ENCODE measurements around the gene WDR20. TPM values are rescaled to one million over a fixed set of nuclear protein-coding genes. Genes with fewer than 3 reads are reported as not detected.
A peak's percentile ranks its signal among the peaks of the same experiment; 100 is the strongest.

The WDR20 gene
- total and polyA plus RNA-seq, 10 of the 15 experiments (the other 5 are each of a cell fraction or from before 2014, with no cell fraction given), result 9.1 to 25.9 (median 18.4) TPM

DNA sequence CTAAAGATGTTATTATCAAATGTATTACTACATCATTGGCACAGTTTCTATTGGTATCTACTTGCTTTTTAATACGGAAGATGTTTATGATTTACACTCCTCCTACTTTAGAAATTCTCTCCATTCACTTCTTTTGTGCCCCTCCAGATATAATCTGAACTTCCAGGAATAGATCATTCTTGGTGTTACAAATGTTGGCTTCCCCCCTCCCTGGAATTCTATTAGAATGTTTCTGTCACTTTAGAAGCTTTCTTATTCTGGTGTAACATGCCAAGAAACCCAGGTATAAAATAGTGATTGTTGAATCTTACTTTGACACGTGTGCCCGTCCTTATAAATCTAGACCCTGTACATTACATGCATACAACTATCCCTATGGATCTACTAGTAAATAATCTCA lies 1.2 kb upstream of the WDR20 start:
- BruUV-seq (replicated peaks), result TSS peak; percentile 86
- in situ Hi-C loops (cut with MboI), result no loop called here
- Histone ChIP-seq H3K27me3 (replicated peaks in 1 of 2; ENCODE audit: control insufficient read depth in 2 of 2, insufficient read depth in 2 of 2, low read length in 1 of 2) (no peaks in the 10 kb centered on the region), H3K79me2 (ENCODE audit: control insufficient read depth, insufficient read depth, low read length) (peaks cover 37% of the 10 kb centered on the region), H3K4me2 (ENCODE audit: control insufficient read depth, insufficient read depth) (peak overlapping the region; percentile 87), H3K4me3 (peak overlapping the region; percentile 90), H3K36me3 (ENCODE audit: control insufficient read depth in 2 of 2, insufficient read depth in 2 of 2, low read length in 1 of 2) (no peaks in the 10 kb centered on the region; a peak in 1 of 4 replicates), H3K9ac (ENCODE audit: control insufficient read depth, insufficient read depth, low read length) (peak overlapping the region; percentile 77), H3K27ac (ENCODE audit: control insufficient read depth, insufficient read depth) (peak overlapping the region; percentile 63; the same call in 1 of the 2 replicates), H2AFZ (ENCODE audit: control insufficient read depth, low read depth, low read length) (peak overlapping the region; percentile 99), H4K20me1 (ENCODE audit: control insufficient read depth, insufficient read depth) (no peaks in the 10 kb centered on the region; the same call in 1 of the 2 replicates), H3K9me3 (replicated peaks; ENCODE audit: control insufficient read depth, insufficient read depth, low read length) (no peaks in the 10 kb centered on the region), H3K4me1 (ENCODE audit: control insufficient read depth, insufficient read depth, low read length) (peaks cover 6% of the 10 kb centered on the region; the same call in 1 of the 2 replicates)
- no peak for DNase-seq (ENCODE audit: low read depth, low spot score)
- ChIA-PET CTCF (interaction anchor here (0.9 to 1.4 kb wide), 7 partner anchors 10 to 147 kb away, joined by 3 to 5 read pairs (median 3); no protein-coding TSS in a partner anchor), RAD21 (ENCODE audit: unreplicated experiment) (interaction anchor here (1.1 to 1.9 kb wide), 3 partner anchors 13 to 175 kb away, joined by 3 to 8 read pairs (median 3); partner anchors contain the start of gene MOK), SMC1A (ENCODE audit: uncharacterized antibody, unreplicated experiment) (interaction anchor here (0.9 to 1.0 kb wide), 3 partner anchors 13 to 179 kb away, joined by 4 read pairs; partner anchors contain the start of gene MOK), POLR2A (interaction anchor here (0.6 to 1.7 kb wide), 3 partner anchors 15 to 217 kb away, joined by 4 to 7 read pairs (median 6); no protein-coding TSS in a partner anchor)
- no peak for FAIRE-seq
- intact Hi-C loops (cut with micrococcal nuclease; ENCODE audit: unreplicated experiment), result no loop called here
- ATAC-seq, result no peak
- WGBS (ENCODE audit: insufficient coverage, insufficient replicate concordance, low lambda C conversion rate, missing lambda C conversion rate), result 33% methylated on average over 3 of the region's 3 CpGs
- no peak for TF ChIP-seq HDAC2 (IDR thresholded peaks at IDR 0.05)
- TF ChIP-seq, protein P1, sequence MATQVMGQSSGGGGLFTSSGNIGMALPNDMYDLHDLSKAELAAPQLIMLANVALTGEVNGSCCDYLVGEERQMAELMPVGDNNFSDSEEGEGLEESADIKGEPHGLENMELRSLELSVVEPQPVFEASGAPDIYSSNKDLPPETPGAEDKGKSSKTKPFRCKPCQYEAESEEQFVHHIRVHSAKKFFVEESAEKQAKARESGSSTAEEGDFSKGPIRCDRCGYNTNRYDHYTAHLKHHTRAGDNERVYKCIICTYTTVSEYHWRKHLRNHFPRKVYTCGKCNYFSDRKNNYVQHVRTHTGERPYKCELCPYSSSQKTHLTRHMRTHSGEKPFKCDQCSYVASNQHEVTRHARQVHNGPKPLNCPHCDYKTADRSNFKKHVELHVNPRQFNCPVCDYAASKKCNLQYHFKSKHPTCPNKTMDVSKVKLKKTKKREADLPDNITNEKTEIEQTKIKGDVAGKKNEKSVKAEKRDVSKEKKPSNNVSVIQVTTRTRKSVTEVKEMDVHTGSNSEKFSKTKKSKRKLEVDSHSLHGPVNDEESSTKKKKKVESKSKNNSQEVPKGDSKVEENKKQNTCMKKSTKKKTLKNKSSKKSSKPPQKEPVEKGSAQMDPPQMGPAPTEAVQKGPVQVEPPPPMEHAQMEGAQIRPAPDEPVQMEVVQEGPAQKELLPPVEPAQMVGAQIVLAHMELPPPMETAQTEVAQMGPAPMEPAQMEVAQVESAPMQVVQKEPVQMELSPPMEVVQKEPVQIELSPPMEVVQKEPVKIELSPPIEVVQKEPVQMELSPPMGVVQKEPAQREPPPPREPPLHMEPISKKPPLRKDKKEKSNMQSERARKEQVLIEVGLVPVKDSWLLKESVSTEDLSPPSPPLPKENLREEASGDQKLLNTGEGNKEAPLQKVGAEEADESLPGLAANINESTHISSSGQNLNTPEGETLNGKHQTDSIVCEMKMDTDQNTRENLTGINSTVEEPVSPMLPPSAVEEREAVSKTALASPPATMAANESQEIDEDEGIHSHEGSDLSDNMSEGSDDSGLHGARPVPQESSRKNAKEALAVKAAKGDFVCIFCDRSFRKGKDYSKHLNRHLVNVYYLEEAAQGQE (IDR thresholded peaks at IDR 0.05; ENCODE audit: low read depth, low read length), result no peak
- no peak for TF ChIP-seq DPF2 (IDR thresholded peaks at IDR 0.05)
- no peak for TF ChIP-seq STAT1 (conservative IDR thresholded peaks at IDR 0.05)
- TF ChIP-seq, protein P2, sequence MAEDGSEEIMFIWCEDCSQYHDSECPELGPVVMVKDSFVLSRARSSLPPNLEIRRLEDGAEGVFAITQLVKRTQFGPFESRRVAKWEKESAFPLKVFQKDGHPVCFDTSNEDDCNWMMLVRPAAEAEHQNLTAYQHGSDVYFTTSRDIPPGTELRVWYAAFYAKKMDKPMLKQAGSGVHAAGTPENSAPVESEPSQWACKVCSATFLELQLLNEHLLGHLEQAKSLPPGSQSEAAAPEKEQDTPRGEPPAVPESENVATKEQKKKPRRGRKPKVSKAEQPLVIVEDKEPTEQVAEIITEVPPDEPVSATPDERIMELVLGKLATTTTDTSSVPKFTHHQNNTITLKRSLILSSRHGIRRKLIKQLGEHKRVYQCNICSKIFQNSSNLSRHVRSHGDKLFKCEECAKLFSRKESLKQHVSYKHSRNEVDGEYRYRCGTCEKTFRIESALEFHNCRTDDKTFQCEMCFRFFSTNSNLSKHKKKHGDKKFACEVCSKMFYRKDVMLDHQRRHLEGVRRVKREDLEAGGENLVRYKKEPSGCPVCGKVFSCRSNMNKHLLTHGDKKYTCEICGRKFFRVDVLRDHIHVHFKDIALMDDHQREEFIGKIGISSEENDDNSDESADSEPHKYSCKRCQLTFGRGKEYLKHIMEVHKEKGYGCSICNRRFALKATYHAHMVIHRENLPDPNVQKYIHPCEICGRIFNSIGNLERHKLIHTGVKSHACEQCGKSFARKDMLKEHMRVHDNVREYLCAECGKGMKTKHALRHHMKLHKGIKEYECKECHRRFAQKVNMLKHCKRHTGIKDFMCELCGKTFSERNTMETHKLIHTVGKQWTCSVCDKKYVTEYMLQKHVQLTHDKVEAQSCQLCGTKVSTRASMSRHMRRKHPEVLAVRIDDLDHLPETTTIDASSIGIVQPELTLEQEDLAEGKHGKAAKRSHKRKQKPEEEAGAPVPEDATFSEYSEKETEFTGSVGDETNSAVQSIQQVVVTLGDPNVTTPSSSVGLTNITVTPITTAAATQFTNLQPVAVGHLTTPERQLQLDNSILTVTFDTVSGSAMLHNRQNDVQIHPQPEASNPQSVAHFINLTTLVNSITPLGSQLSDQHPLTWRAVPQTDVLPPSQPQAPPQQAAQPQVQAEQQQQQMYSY (CRISPR knock-in tag; IDR thresholded peaks at IDR 0.05), result no peak
- no peak for TF ChIP-seq GATAD2B (conservative IDR thresholded peaks at IDR 0.05; ENCODE audit: low read depth)
- no peak for TF ChIP-seq KLF5 (IDR thresholded peaks at IDR 0.05; ENCODE audit: partially characterized antibody)
- TF ChIP-seq PML (IDR thresholded peaks at IDR 0.05; ENCODE audit: low read length), result no peak
- no peak for TF ChIP-seq RAD21 (IDR thresholded peaks at IDR 0.05; ENCODE audit: insufficient read depth, low read depth, low read length)
- TF ChIP-seq, protein P3, sequence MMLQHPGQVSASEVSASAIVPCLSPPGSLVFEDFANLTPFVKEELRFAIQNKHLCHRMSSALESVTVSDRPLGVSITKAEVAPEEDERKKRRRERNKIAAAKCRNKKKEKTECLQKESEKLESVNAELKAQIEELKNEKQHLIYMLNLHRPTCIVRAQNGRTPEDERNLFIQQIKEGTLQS (IDR thresholded peaks at IDR 0.05; ENCODE audit: borderline replicate concordance, extremely low read depth, low read depth, low read length), result no peak
- TF ChIP-seq SIN3A (IDR thresholded peaks at IDR 0.05; ENCODE audit: low read depth, low read length), result no peak

Data from GM12878 (cell line).